K562 (cell line): ENCODE data around the gene RTP5. TPM values are rescaled to one million over a fixed set of nuclear protein-coding genes. Genes with fewer than 3 reads are reported as not detected.

ENCODE experiments used
- CHD4 ChIP-seq: fragments of 200-600 bp; sonication (generic); IDR thresholded peaks from 3 replicates; pipeline ENCODE4 v1.6.1; 2012; ENCODE audit warnings: low read depth, mild to moderate bottlenecking, mixed read lengths, low read length, inconsistent platforms; ENCODE audit not compliant: insufficient read depth, insufficient replicate concordance, poor library complexity, severe bottlenecking
- ETV6 ChIP-seq, 3 experiments: fragments of 150-350 bp in 1 of 3; sonication (generic) in 1 of 3; formaldehyde crosslinking in 1 of 3; IDR thresholded peaks; 2 replicates each; pipeline versions ENCODE4 v1.6.1 to v1.8.0; 2014 to 2022; ENCODE audit warnings: borderline replicate concordance in 2 of 3, low read depth in 2 of 3, antibody characterized with exemption in 1 of 3, low read length in 1 of 3, mild to moderate bottlenecking in 1 of 3, missing genetic modification reagents in 1 of 3
- HDAC3 ChIP-seq: fragments of 450-650 bp; IDR thresholded peaks from 2 replicates; pipeline ENCODE4 v1.6.1; 2018; ENCODE audit warnings: borderline replicate concordance, mild to moderate bottlenecking, moderate library complexity; ENCODE audit not compliant: partially characterized antibody
- MCM3 ChIP-seq: fragments of 450-650 bp; IDR thresholded peaks from 2 replicates; pipeline ENCODE4 v1.6.1; 2016
- TRIM28 ChIP-seq: fragments of 450-650 bp; IDR thresholded peaks from 2 replicates; pipeline ENCODE4 v1.6.1; 2017
- polyA plus RNA-seq, 8 experiments: library from polyadenylated mRNA; depleted of rRNA in 4 of 8; stranded (reverse) in 5 of 8; unstranded in 3 of 8; fragments of >200 nt; fragmentation: Nextera tagmentation in 2 of 8; fragmentation: Illumina TruSeq in 1 of 8; extraction: Ambion mirVana in 2 of 8; extraction: Trizol in 1 of 8; gene quantifications; 2 replicates each; pipeline versions ENCODE4 v1.2.1 to v1.2.3, GENCODE V29; 2011 to 2014; ENCODE audit warnings: inconsistent platforms in 1 of 8, missing spikeins in 1 of 8
- total RNA-seq, 7 experiments: library from RNA; depleted of rRNA in 6 of 7; stranded (reverse); fragments of >200 nt in 6 of 7; fragmentation: Illumina TruSeq in 2 of 7; extraction: Trizol in 2 of 7; gene quantifications; 2 replicates each; pipeline versions ENCODE4 v1.2.1 to v1.2.3, GENCODE V29; 2011 to 2021; ENCODE audit warnings: low replicate concordance in 1 of 7
- TF ChIP-seq, protein P1 (sequence below): fragments of 250-450 bp; sonication (Bioruptor Pico); IDR thresholded peaks from 2 replicates; pipeline ENCODE4 v1.8.0; 2022; ENCODE audit warnings: inconsistent platforms
- TF ChIP-seq, protein P2 (sequence below): sonication (generic); formaldehyde crosslinking; IDR thresholded peaks from 2 replicates; pipeline ENCODE4 v1.8.0; 2022; ENCODE audit warnings: mild to moderate bottlenecking, low read depth, missing genetic modification reagents
- TF ChIP-seq, protein P3 (sequence below): IDR thresholded peaks from 2 replicates; pipeline ENCODE4 v1.6.1; 2011; ENCODE audit not compliant: insufficient read length; ENCODE audit errors: extremely low read depth
- TF ChIP-seq, protein P4 (sequence below): sonication (generic); formaldehyde crosslinking; IDR thresholded peaks from 2 replicates; pipeline ENCODE4 v1.8.1; 2022; ENCODE audit warnings: missing genetic modification reagents

RTP5 gene
- total and polyA plus RNA-seq, 9 of the 15 experiments (the other 6 are each of a cell fraction or from before 2014, with no cell fraction given): not detected

GRCh38 chr2:241844066-241844728, 25.3 kb upstream of the RTP5 start (continued):
- TF ChIP-seq, protein P1, sequence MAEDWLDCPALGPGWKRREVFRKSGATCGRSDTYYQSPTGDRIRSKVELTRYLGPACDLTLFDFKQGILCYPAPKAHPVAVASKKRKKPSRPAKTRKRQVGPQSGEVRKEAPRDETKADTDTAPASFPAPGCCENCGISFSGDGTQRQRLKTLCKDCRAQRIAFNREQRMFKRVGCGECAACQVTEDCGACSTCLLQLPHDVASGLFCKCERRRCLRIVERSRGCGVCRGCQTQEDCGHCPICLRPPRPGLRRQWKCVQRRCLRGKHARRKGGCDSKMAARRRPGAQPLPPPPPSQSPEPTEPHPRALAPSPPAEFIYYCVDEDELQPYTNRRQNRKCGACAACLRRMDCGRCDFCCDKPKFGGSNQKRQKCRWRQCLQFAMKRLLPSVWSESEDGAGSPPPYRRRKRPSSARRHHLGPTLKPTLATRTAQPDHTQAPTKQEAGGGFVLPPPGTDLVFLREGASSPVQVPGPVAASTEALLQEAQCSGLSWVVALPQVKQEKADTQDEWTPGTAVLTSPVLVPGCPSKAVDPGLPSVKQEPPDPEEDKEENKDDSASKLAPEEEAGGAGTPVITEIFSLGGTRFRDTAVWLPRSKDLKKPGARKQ (CRISPR knock-in tag): no peak
- TF ChIP-seq, protein P2, sequence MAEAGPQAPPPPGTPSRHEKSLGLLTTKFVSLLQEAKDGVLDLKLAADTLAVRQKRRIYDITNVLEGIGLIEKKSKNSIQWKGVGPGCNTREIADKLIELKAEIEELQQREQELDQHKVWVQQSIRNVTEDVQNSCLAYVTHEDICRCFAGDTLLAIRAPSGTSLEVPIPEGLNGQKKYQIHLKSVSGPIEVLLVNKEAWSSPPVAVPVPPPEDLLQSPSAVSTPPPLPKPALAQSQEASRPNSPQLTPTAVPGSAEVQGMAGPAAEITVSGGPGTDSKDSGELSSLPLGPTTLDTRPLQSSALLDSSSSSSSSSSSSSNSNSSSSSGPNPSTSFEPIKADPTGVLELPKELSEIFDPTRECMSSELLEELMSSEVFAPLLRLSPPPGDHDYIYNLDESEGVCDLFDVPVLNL (CRISPR knock-in tag): no peak
- TF ChIP-seq MCM3: no peak
- no peak for TF ChIP-seq ETV6 (IDR thresholded peaks at IDR 0.05; ENCODE audit: borderline replicate concordance in 1 of 2, low read depth in 2 of 2, low read length in 1 of 2)
- TF ChIP-seq ETV6 (CRISPR knock-in tag; IDR thresholded peaks at IDR 0.05; ENCODE audit: borderline replicate concordance): no peak
- TF ChIP-seq, protein P3, sequence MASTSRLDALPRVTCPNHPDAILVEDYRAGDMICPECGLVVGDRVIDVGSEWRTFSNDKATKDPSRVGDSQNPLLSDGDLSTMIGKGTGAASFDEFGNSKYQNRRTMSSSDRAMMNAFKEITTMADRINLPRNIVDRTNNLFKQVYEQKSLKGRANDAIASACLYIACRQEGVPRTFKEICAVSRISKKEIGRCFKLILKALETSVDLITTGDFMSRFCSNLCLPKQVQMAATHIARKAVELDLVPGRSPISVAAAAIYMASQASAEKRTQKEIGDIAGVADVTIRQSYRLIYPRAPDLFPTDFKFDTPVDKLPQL: no peak
- TF ChIP-seq CHD4: no peak
- TF ChIP-seq, protein P4, sequence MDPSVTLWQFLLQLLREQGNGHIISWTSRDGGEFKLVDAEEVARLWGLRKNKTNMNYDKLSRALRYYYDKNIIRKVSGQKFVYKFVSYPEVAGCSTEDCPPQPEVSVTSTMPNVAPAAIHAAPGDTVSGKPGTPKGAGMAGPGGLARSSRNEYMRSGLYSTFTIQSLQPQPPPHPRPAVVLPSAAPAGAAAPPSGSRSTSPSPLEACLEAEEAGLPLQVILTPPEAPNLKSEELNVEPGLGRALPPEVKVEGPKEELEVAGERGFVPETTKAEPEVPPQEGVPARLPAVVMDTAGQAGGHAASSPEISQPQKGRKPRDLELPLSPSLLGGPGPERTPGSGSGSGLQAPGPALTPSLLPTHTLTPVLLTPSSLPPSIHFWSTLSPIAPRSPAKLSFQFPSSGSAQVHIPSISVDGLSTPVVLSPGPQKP (CRISPR knock-in tag): no peak
- TF ChIP-seq HDAC3: no peak
- no peak for TF ChIP-seq TRIM28
